ENCODE results near the gene PLPPR4.
"Not testable (repeated sequence)": the region's sequence is repeated elsewhere in the genome, so short reads cannot be mapped to it uniquely, and the experiment has no call there.

DNA sequence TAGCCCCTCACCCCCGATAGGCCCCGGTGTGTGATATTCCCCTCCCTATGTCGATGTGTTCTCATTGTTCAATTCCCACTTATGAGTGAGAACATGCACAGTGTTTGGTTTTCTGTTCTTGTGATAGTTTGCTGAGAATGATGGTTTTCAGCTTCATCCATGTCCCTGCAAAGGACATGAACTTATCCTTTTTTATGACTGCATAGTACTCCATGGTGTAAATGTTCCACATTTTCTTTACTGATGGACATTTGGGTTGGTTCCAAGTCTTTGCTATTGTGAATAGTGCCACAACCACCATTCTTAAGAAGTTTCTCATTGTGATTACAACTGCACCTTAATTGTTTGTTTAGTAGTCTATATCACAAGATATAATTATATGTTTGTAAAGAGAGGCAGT is 3.9 kb upstream of the PLPPR4 start:
- TF ChIP-seq, protein P1, sequence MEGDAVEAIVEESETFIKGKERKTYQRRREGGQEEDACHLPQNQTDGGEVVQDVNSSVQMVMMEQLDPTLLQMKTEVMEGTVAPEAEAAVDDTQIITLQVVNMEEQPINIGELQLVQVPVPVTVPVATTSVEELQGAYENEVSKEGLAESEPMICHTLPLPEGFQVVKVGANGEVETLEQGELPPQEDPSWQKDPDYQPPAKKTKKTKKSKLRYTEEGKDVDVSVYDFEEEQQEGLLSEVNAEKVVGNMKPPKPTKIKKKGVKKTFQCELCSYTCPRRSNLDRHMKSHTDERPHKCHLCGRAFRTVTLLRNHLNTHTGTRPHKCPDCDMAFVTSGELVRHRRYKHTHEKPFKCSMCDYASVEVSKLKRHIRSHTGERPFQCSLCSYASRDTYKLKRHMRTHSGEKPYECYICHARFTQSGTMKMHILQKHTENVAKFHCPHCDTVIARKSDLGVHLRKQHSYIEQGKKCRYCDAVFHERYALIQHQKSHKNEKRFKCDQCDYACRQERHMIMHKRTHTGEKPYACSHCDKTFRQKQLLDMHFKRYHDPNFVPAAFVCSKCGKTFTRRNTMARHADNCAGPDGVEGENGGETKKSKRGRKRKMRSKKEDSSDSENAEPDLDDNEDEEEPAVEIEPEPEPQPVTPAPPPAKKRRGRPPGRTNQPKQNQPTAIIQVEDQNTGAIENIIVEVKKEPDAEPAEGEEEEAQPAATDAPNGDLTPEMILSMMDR (IDR thresholded peaks at IDR 0.05 in 2 of 3, conservative IDR thresholded peaks at IDR 0.05 in 1 of 3; ENCODE audit: borderline replicate concordance in 1 of 3, insufficient read depth in 1 of 3, low read depth in 2 of 3, low read length in 2 of 3): not testable (repeated sequence)
- TF ChIP-seq, protein P2, sequence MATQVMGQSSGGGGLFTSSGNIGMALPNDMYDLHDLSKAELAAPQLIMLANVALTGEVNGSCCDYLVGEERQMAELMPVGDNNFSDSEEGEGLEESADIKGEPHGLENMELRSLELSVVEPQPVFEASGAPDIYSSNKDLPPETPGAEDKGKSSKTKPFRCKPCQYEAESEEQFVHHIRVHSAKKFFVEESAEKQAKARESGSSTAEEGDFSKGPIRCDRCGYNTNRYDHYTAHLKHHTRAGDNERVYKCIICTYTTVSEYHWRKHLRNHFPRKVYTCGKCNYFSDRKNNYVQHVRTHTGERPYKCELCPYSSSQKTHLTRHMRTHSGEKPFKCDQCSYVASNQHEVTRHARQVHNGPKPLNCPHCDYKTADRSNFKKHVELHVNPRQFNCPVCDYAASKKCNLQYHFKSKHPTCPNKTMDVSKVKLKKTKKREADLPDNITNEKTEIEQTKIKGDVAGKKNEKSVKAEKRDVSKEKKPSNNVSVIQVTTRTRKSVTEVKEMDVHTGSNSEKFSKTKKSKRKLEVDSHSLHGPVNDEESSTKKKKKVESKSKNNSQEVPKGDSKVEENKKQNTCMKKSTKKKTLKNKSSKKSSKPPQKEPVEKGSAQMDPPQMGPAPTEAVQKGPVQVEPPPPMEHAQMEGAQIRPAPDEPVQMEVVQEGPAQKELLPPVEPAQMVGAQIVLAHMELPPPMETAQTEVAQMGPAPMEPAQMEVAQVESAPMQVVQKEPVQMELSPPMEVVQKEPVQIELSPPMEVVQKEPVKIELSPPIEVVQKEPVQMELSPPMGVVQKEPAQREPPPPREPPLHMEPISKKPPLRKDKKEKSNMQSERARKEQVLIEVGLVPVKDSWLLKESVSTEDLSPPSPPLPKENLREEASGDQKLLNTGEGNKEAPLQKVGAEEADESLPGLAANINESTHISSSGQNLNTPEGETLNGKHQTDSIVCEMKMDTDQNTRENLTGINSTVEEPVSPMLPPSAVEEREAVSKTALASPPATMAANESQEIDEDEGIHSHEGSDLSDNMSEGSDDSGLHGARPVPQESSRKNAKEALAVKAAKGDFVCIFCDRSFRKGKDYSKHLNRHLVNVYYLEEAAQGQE (IDR thresholded peaks at IDR 0.05; ENCODE audit: low read depth): not testable (repeated sequence)
- TF ChIP-seq POLR2AphosphoS5 (IDR thresholded peaks at IDR 0.05; ENCODE audit: low read depth, low read length); POLR2A (IDR thresholded peaks at IDR 0.05; ENCODE audit: borderline replicate concordance, extremely low read depth, insufficient read depth, insufficient read length); RAD21 (IDR thresholded peaks at IDR 0.05; ENCODE audit: low read depth); EZH2 (IDR thresholded peaks at IDR 0.05); ZNF274 (IDR thresholded peaks at IDR 0.05; ENCODE audit: low read depth, low read length): not testable (repeated sequence)
- TF ChIP-seq, protein P3, sequence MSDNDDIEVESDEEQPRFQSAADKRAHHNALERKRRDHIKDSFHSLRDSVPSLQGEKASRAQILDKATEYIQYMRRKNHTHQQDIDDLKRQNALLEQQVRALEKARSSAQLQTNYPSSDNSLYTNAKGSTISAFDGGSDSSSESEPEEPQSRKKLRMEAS (IDR thresholded peaks at IDR 0.05): not testable (repeated sequence)

Data from HCT116 (cell line).